ENCODE measurements around the gene SLC25A23. TPM values are rescaled to one million over a fixed set of nuclear protein-coding genes. Genes with fewer than 3 reads are reported as not detected.

SLC25A23 gene
- total and polyA plus RNA-seq, 9 of the 15 experiments (the other 6 are each of a cell fraction or from before 2014, with no cell fraction given): 6.1 to 72.0 (median 26.6) TPM

- no peak for TF ChIP-seq ZNF318 (IDR thresholded peaks at IDR 0.05; ENCODE audit: borderline replicate concordance in 1 of 2, low read depth in 1 of 2)
- peak; percentile 92 for TF ChIP-seq LEF1 (IDR thresholded peaks at IDR 0.05)
- no peak for TF ChIP-seq DDX20 (tag; IDR thresholded peaks at IDR 0.05; ENCODE audit: low read depth)
- no peak for TF ChIP-seq ZNF518B (CRISPR knock-in tag; IDR thresholded peaks at IDR 0.05)
- TF ChIP-seq ZKSCAN8 (CRISPR knock-in tag; IDR thresholded peaks at IDR 0.05): no peak
These were observed 34.5 kb downstream of the SLC25A23 start (continued) for GRCh38 chr19:6424939-6425731.

Measured in K562 (cell line).